NCI-H524 (cell line): Measurements from ENCODE around the gene PLA2G2E.
"Not testable (repeated sequence)": the region's sequence is repeated elsewhere in the genome, so short reads cannot be mapped to it uniquely, and the experiment has no call there.

ENCODE experiments used
- DNase-seq, 2 experiments: peaks; one replicate each; lab custom pipeline; 2025; lab: John Stamatoyannopoulos, UW

PLA2G2E gene

GRCh38 chr1:19882111-19883071 lies 41.0 kb downstream of the PLA2G2E start, which contains the start of gene OTUD3:
TSS of gene OTUD3 (plus strand) at chr1:19882395. CDS start at chr1:19882514, 119 bp downstream.
- peak; percentile 94 to 98 for DNase-seq

GRCh38 chr1:19880841-19881240 lies 42.6 kb downstream of the PLA2G2E start:
- not testable (repeated sequence) for DNase-seq

GRCh38 chr1:19879661-19880060 lies 43.8 kb downstream of the PLA2G2E start:
- DNase-seq: no peak

- DNase-seq: no peak
These were observed 44.2 kb downstream of the PLA2G2E start for GRCh38 chr1:19879227-19879626.

- DNase-seq: no peak
These were observed 44.8 kb downstream of the PLA2G2E start for GRCh38 chr1:19878637-19878985.

GRCh38 chr1:19877821-19878636 lies 45.4 kb downstream of the PLA2G2E start:
- DNase-seq: peak in 1 of 2 experiments; percentile 61

- DNase-seq: no peak
These were observed 46.2 kb downstream of the PLA2G2E start for GRCh38 chr1:19877181-19877750.

GRCh38 chr1:19872190-19872589 lies 51.2 kb downstream of the PLA2G2E start:
- no peak for DNase-seq
